Umbilical cord (tissue), 2 donors: ENCODE results near the gene PRKACB. TPM values are rescaled to one million over a fixed set of nuclear protein-coding genes. Genes with fewer than 3 reads are reported as not detected.
"Not testable (repeated sequence)": the region's sequence is repeated elsewhere in the genome, so short reads cannot be mapped to it uniquely, and the experiment has no call there.

Source experiments
- DNase-seq: peaks from one replicate; pipeline ENCODE4 v3.0.0-alpha.2; 2015; ENCODE audit warnings: low spot score
- total RNA-seq: library from RNA; depleted of rRNA; stranded (reverse); fragments of >200 nt; gene quantifications from one replicate; pipeline ENCODE4 v1.2.3, GENCODE V29; 2014; ENCODE audit warnings: low replicate concordance; ENCODE audit not compliant: insufficient read depth

Gene PRKACB
- total RNA-seq, 1 donor from 2014 or later = 38.8 TPM

GRCh38 chr1:84268346-84268745, 124.3 kb downstream of the PRKACB start:
- DNase-seq = no peak

- no peak for DNase-seq
Measured at GRCh38 chr1:84269306-84269705, 125.2 kb downstream of the PRKACB start.

GRCh38 chr1:84271441-84272151, 127.5 kb downstream of the PRKACB start:
- DNase-seq = peak; percentile 63

- peak; percentile 10 for DNase-seq
Measured at GRCh38 chr1:84272401-84272800, 128.3 kb downstream of the PRKACB start.

GRCh38 chr1:84277343-84278059, 133.4 kb downstream of the PRKACB start:
- DNase-seq = no peak

GRCh38 chr1:84278905-84279304, 134.8 kb downstream of the PRKACB start:
- no peak for DNase-seq

- no peak for DNase-seq
Measured at GRCh38 chr1:84280912-84281311, 136.8 kb downstream of the PRKACB start.

- DNase-seq = no peak
Measured at GRCh38 chr1:84282780-84283333, 138.8 kb downstream of the PRKACB start.

- no peak for DNase-seq
Measured at GRCh38 chr1:84283381-84283780, 139.3 kb downstream of the PRKACB start.

GRCh38 chr1:84286071-84286470, 142.0 kb downstream of the PRKACB start:
- DNase-seq = no peak

GRCh38 chr1:84287389-84287788, 143.3 kb downstream of the PRKACB start:
- not testable (repeated sequence) for DNase-seq

Other genes with a start within 250 kb of the PRKACB start
- 92.7 TPM for gene TTLL7, start 145.1 kb upstream of the PRKACB start, total RNA-seq
- gene SAMD13, start 157.4 kb downstream of the PRKACB start, total RNA-seq = 12.8 TPM